Calu3 (cell line): ENCODE data around the gene WDR7. TPM values are rescaled to one million over a fixed set of nuclear protein-coding genes. Genes with fewer than 3 reads are reported as not detected.
A peak's percentile ranks its signal among the peaks of the same experiment; 100 is the strongest.

Source experiments
- BruUV-seq: library from RNA; stranded (reverse); fragments of 400-500 nt; replicated peaks from 2 replicates; lab custom pipeline; 2021; lab: Mats Ljungman, UMichigan
- CTCF ChIA-PET: fragments of 300-600 bp; sonication (Branson Sonifier 250); formaldehyde crosslinking; loops from one replicate; lab custom pipeline; 2022; ENCODE audit warnings: antibody characterized with exemption; lab: Charles Lee
- DNase-seq: peaks from one replicate; pipeline ENCODE4 v3.0.0; 2022
- H3K27ac Mint-ChIP-seq: one replicate; pipeline ENCODE4 v1.8.0; 2022; ENCODE audit warnings: mixed read lengths; ENCODE audit not compliant: unreplicated experiment
- H3K27me3 Mint-ChIP-seq: one replicate; pipeline ENCODE4 v1.8.0; 2022; ENCODE audit warnings: mixed read lengths; ENCODE audit not compliant: unreplicated experiment
- H3K36me3 Mint-ChIP-seq: one replicate; pipeline ENCODE4 v1.8.0; 2022; ENCODE audit warnings: mild to moderate bottlenecking, moderate library complexity, mixed read lengths; ENCODE audit not compliant: insufficient read depth, unreplicated experiment
- H3K4me1 Mint-ChIP-seq: one replicate; pipeline ENCODE4 v1.8.0; 2022; ENCODE audit warnings: mild to moderate bottlenecking, low read depth, mixed read lengths; ENCODE audit not compliant: unreplicated experiment
- H3K4me3 Mint-ChIP-seq: one replicate; pipeline ENCODE4 v1.8.0; 2022; ENCODE audit warnings: mild to moderate bottlenecking, low read depth, moderate library complexity, mixed read lengths; ENCODE audit not compliant: unreplicated experiment
- H3K9me3 Mint-ChIP-seq: one replicate; pipeline ENCODE4 v1.8.0; 2022; ENCODE audit warnings: low read depth, mixed read lengths; ENCODE audit not compliant: unreplicated experiment
- intact Hi-C: fragments of 100-400 bp; cut with micrococcal nuclease; formaldehyde crosslinking; loops from one replicate; pipeline ENCODE4 v1.10.0; 2022; ENCODE audit not compliant: unreplicated experiment
- total RNA-seq: library from RNA; stranded (reverse); gene quantifications from 2 replicates; pipeline ENCODE4 v1.2.3, GENCODE V29; 2022
- TF ChIP-seq, protein P1 (sequence below): fragments of 200-600 bp; IDR thresholded peaks from one replicate; pipeline ENCODE4 v1.8.0; 2022; ENCODE audit warnings: antibody characterized with exemption; ENCODE audit not compliant: unreplicated experiment

WDR7 gene
- total RNA-seq, 1 experiment from 2014 or later = 16.2 TPM

DNA sequence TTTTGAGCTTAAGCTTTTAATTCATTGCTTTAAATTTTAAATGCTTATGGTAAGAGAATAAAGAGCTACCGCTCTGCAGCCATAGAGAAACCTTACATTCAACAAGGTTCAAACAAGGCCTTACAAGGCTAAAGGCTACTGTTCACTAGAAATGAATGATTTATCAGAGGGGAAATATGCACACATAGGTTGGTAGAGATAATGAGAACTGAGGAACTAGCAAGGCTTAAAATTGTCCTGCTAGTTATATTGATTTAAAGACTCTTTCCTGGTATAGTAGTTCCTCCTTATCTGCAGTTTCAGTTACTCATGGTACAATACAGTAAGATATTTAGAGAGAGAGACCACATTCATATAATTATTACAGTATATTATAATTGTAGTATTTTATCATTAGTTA is 193.4 kb downstream of the WDR7 start:
- TF ChIP-seq, protein P1, sequence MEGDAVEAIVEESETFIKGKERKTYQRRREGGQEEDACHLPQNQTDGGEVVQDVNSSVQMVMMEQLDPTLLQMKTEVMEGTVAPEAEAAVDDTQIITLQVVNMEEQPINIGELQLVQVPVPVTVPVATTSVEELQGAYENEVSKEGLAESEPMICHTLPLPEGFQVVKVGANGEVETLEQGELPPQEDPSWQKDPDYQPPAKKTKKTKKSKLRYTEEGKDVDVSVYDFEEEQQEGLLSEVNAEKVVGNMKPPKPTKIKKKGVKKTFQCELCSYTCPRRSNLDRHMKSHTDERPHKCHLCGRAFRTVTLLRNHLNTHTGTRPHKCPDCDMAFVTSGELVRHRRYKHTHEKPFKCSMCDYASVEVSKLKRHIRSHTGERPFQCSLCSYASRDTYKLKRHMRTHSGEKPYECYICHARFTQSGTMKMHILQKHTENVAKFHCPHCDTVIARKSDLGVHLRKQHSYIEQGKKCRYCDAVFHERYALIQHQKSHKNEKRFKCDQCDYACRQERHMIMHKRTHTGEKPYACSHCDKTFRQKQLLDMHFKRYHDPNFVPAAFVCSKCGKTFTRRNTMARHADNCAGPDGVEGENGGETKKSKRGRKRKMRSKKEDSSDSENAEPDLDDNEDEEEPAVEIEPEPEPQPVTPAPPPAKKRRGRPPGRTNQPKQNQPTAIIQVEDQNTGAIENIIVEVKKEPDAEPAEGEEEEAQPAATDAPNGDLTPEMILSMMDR = no peak
- Mint-ChIP-seq H3K9me3 (peaks cover 7% of the 10 kb centered on the region), H3K36me3 (no peaks in the 10 kb centered on the region), H3K4me1 (peaks cover 8% of the 10 kb centered on the region), H3K27ac (no peak overlapping the region), H3K27me3 (no peaks in the 10 kb centered on the region), H3K4me3 (no peak overlapping the region)
- no TSS peak for BruUV-seq
- DNase-seq = no peak
- CTCF ChIA-PET = no interaction called here
- intact Hi-C loops = no loop called here

DNA sequence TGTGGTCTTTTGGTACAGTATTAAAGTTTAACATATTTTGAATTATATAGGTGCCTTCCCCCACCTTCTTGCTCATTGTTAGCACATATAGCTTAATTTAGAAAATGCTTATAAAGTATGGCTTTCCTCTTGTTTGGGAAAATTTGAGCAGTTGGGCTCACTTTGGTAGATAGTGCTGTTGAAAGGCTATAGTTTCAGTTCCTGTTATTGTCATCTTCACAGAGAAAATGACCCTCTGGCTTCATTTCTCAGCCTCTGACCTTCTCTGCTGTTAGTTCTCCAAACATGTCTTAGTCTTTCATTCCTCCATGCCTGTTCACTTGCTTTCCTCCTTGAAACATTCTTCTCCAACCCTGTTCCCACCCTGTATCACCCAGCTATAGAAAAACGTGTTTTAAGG is 200.6 kb downstream of the WDR7 start:
- H3K4me1 Mint-ChIP-seq = peaks cover 16% of the 10 kb centered on the region
- no peak overlapping the region for H3K27ac Mint-ChIP-seq
- H3K27me3 Mint-ChIP-seq = no peaks in the 10 kb centered on the region
- no peak overlapping the region for H3K4me3 Mint-ChIP-seq
- BruUV-seq = no TSS peak
- DNase-seq = no peak
- TF ChIP-seq, protein P1 = no peak
- H3K36me3 Mint-ChIP-seq = peaks cover 5% of the 10 kb centered on the region
- peaks cover 5% of the 10 kb centered on the region for H3K9me3 Mint-ChIP-seq
- CTCF ChIA-PET = no interaction called here
- intact Hi-C loops = no loop called here

- BruUV-seq = no TSS peak
- no peaks in the 10 kb centered on the region for H3K27me3 Mint-ChIP-seq
- intact Hi-C loops = no loop called here
- TF ChIP-seq, protein P1 = no peak
- peaks cover 25% of the 10 kb centered on the region for H3K4me1 Mint-ChIP-seq
- H3K36me3 Mint-ChIP-seq = peaks cover 5% of the 10 kb centered on the region
- CTCF ChIA-PET = interaction anchor here (0.6 to 1.5 kb wide), 2 partner anchors 15 to 31 kb away, joined by 3 to 4 read pairs; no protein-coding TSS in a partner anchor
- peaks cover 3% of the 10 kb centered on the region for H3K9me3 Mint-ChIP-seq
- peak overlapping the region; percentile 42 for H3K4me3 Mint-ChIP-seq
- peak overlapping the region; percentile 91 for H3K27ac Mint-ChIP-seq
- no peak for DNase-seq
Observed at GRCh38 chr18:56853961-56854360, 202.8 kb downstream of the WDR7 start.

DNA sequence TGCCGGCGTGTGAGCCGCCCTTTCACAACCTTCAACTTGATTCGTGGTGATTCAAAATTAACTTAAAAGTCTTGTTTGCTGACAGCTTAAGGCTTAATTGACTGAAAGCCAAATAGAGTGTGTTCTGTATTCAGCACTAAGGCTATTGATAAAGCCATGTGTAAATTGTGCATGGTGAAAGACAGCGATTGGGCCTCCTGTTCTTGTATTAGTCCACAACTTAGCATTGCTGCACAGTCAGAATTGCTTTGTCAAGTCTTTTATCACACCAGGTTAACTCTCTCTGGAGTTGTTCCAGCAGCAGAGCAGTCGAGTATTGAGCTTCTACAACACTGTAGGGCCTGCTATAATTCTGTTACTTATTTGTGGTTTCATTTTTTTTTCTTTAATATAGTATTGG is 210.1 kb downstream of the WDR7 start:
- no TSS peak for BruUV-seq
- intact Hi-C loops = loop anchor here (2.0 to 10.0 kb wide), 3 partner anchors 114 to 570 kb away; no protein-coding TSS in a partner anchor
- peak; percentile 41 for DNase-seq

More for the DNA sequence above, 210.1 kb downstream of the WDR7 start:
- Mint-ChIP-seq H3K27ac (peak overlapping the region; percentile 33), H3K36me3 (peaks cover 5% of the 10 kb centered on the region), H3K4me3 (peak overlapping the region; percentile 37), H3K27me3 (no peaks in the 10 kb centered on the region), H3K4me1 (peaks cover 17% of the 10 kb centered on the region), H3K9me3 (no peaks in the 10 kb centered on the region)
- TF ChIP-seq, protein P1 = no peak
- CTCF ChIA-PET = interaction anchor here (0.6 to 1.5 kb wide), 2 partner anchors 13 to 170 kb away, joined by 4 read pairs; no protein-coding TSS in a partner anchor
